ENCODE data around the gene CRTC3.
A peak's percentile ranks its signal among the peaks of the same experiment; 100 is the strongest.

CRTC3 gene

DNA sequence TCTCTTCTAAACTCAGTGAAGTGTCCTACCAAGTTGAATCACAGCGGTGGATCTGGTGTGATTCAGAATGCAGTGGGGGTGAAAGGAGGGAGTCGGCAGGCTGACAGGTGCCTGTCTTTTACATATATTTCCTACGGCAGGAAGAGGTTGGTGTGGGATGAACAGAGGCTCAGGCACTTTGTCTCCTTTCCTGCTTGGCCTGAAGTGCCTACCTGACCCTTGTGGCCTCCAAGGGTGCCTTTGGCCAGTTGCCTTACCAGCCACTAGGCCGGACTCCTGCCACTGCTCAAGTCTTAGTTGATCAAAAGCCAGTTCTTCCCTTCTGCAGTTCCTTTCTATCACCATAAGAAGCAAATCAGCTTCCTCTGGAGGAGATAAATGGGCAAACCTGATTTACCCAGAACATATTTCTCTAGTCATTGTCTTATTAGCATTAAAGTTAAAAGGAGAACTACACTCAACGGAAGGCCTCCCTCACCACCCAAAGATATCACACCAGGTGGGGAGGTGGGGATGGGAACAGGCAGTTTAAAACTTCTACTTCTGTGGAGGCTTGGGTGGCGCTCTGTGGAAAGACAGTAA lies 52.1 kb downstream of the CRTC3 start:
- peaks cover 21% of the 10 kb centered on the region for H3K27me3 ChIP-seq (ENCODE audit: control insufficient read depth, insufficient read depth, low read length)
- no peak overlapping the region for H3K9ac ChIP-seq (ENCODE audit: low read depth, low read length)
- H3K27ac ChIP-seq (ENCODE audit: low read depth, low read length): no peak overlapping the region
- H3K4me3 ChIP-seq (ENCODE audit: low read depth, low read length): no peak overlapping the region
- no peaks in the 10 kb centered on the region for H3K9me3 ChIP-seq (ENCODE audit: control insufficient read depth, insufficient read depth, low read length)
- no peaks in the 10 kb centered on the region for H3K36me3 ChIP-seq (ENCODE audit: control insufficient read depth, insufficient read depth, low read length)
- peaks cover 61% of the 10 kb centered on the region for H3K4me1 ChIP-seq (ENCODE audit: control insufficient read depth, insufficient read depth, low read length)

DNA sequence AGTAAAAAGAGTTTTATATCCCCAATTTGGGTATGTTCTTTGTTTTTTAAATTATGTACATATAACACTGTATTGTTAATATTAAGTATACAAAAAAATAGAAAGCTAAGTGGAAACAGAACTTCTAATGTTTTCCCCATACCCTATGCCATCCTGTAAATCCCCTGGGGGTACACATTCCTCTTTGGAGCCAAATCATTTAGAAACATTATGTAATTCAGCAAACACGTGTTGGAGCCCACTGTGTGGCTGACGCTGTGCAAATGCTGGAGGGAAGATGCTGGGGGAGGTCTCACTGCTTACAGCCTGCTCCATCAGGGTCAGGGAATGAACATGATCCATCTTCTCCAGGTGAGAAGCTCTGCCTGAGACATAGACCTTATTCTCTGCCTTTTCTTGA lies 52.8 kb downstream of the CRTC3 start:
- H3K9me3 ChIP-seq (ENCODE audit: control insufficient read depth, insufficient read depth, low read length): no peaks in the 10 kb centered on the region
- no peak overlapping the region for H3K27ac ChIP-seq (ENCODE audit: low read depth, low read length)
- H3K27me3 ChIP-seq (ENCODE audit: control insufficient read depth, insufficient read depth, low read length): peaks cover 25% of the 10 kb centered on the region
- no peak overlapping the region for H3K4me3 ChIP-seq (ENCODE audit: low read depth, low read length)
- H3K9ac ChIP-seq (ENCODE audit: low read depth, low read length): no peak overlapping the region
- no peaks in the 10 kb centered on the region for H3K36me3 ChIP-seq (ENCODE audit: control insufficient read depth, insufficient read depth, low read length)
- H3K4me1 ChIP-seq (ENCODE audit: control insufficient read depth, insufficient read depth, low read length): peaks cover 55% of the 10 kb centered on the region

DNA sequence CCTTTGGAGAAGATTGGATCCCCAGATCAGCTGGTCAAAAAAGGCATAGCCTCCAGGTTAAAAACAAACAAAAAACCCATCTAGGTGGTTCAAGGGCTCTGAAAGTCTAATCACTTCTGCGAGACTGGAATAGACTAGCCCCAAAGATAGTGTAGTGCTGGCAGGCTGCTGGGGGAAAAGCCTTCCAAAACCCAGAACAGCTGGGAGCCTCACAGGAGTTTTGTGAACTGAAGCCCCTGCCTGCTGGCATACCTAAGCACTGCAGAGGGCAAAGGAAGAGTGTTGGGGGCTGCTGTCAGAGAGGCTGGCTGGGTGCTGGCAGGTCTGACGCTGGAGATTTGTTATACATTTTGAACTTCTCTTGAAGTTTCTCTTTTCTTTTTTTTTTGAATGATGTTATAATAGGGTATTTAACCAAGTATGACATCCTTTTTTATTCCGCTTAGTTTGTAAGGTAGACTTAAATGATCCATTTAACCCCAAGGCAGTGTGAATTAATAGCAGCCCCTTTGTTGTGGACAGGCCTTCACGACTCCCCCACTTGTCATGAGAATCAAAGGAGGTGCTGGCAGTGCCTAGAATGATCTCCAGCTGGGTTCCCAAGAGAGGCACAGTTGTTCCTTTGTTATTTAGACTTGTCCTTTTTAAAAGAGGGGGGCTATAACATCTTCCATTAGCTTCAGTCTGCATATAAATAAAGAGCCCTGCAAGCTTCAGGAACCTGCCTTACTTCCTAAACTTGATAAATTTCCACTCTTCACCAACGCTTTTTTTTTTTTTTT lies 53.9 kb downstream of the CRTC3 start:
- Histone ChIP-seq H3K4me1 (ENCODE audit: control insufficient read depth, insufficient read depth, low read length) (peaks cover 54% of the 10 kb centered on the region), H3K9ac (ENCODE audit: low read depth, low read length) (no peak overlapping the region), H3K36me3 (ENCODE audit: control insufficient read depth, insufficient read depth, low read length) (no peaks in the 10 kb centered on the region), H3K27ac (ENCODE audit: low read depth, low read length) (peak overlapping the region; percentile 72), H3K9me3 (ENCODE audit: control insufficient read depth, insufficient read depth, low read length) (no peaks in the 10 kb centered on the region), H3K4me3 (ENCODE audit: low read depth, low read length) (peak overlapping the region; percentile 11; the same call in 1 of the 2 replicates), H3K27me3 (ENCODE audit: control insufficient read depth, insufficient read depth, low read length) (peaks cover 25% of the 10 kb centered on the region)

DNA sequence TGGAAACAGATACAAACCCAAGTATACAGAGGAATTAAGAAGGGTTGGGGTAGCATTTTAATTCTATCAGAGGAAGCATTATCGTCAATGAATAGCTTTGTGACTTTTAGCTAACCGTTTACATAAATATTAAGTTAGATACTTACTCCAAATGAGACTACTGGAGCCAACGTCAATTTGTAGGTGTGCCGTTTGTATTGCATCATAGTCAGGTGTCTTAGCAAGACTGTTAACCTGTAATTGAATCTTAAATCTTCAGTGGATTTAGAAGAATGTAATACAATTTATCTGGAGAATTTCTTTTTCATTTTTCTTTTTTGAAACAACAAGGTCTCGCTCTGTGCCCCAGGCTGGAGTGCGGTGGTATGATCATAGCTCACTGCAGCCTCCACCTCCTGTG lies 55.1 kb downstream of the CRTC3 start:
- H3K27me3 ChIP-seq (ENCODE audit: control insufficient read depth, insufficient read depth, low read length): peaks cover 25% of the 10 kb centered on the region
- no peaks in the 10 kb centered on the region for H3K36me3 ChIP-seq (ENCODE audit: control insufficient read depth, insufficient read depth, low read length)
- H3K27ac ChIP-seq (ENCODE audit: low read depth, low read length): no peak overlapping the region
- no peak overlapping the region for H3K9ac ChIP-seq (ENCODE audit: low read depth, low read length)
- no peaks in the 10 kb centered on the region for H3K9me3 ChIP-seq (ENCODE audit: control insufficient read depth, insufficient read depth, low read length)
- peaks cover 54% of the 10 kb centered on the region for H3K4me1 ChIP-seq (ENCODE audit: control insufficient read depth, insufficient read depth, low read length)
- H3K4me3 ChIP-seq (ENCODE audit: low read depth, low read length): no peak overlapping the region

DNA sequence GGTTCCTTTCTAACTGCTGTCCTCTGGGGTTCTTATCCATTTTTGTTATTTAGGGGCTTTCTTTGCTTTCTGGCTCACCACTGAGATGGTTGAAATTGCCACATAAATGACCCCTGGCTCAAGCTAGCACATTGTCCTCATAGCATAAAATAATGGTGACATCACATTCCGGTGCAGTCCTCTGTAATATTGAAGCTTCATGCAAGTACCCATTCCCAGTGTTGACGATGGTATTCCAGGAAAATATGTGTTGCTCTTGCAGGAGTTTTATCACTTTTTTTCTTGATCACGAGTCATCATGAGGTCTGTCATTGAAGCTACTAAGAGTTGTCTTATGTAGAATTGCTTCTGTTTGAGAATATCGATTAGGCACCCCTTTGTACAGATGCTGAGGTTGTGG lies 56.1 kb downstream of the CRTC3 start:
- H3K4me1 ChIP-seq (ENCODE audit: control insufficient read depth, insufficient read depth, low read length): peaks cover 51% of the 10 kb centered on the region
- no peaks in the 10 kb centered on the region for H3K36me3 ChIP-seq (ENCODE audit: control insufficient read depth, insufficient read depth, low read length)
- H3K27me3 ChIP-seq (ENCODE audit: control insufficient read depth, insufficient read depth, low read length): peaks cover 25% of the 10 kb centered on the region

DNA sequence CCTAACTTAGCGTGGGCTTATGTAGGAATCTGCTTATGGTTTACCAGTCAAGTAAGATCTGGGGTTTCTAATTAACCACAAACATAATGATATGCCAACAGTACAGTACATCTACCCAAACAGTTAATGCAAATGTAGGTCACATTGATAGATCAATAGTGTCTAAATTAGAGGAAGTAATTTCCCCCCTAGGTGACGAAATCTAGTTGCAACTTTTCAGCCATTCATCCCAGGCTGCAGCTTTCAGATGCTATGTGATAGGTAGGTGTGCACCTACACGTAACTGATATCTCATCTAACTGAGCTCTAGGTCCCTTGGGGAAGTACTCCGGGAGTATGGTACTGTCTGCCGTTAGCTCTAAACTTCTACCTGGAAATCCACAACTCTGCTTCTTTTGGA lies 57.2 kb downstream of the CRTC3 start:
- Histone ChIP-seq H3K27ac (ENCODE audit: low read depth, low read length) (no peak overlapping the region), H3K36me3 (ENCODE audit: control insufficient read depth, insufficient read depth, low read length) (no peaks in the 10 kb centered on the region), H3K4me3 (ENCODE audit: low read depth, low read length) (no peak overlapping the region), H3K27me3 (ENCODE audit: control insufficient read depth, insufficient read depth, low read length) (peaks cover 25% of the 10 kb centered on the region), H3K9ac (ENCODE audit: low read depth, low read length) (no peak overlapping the region), H3K9me3 (ENCODE audit: control insufficient read depth, insufficient read depth, low read length) (no peaks in the 10 kb centered on the region), H3K4me1 (ENCODE audit: control insufficient read depth, insufficient read depth, low read length) (peaks cover 40% of the 10 kb centered on the region)

More for the DNA sequence above, 56.1 kb downstream of the CRTC3 start:
- H3K9ac ChIP-seq (ENCODE audit: low read depth, low read length): no peak overlapping the region
- H3K4me3 ChIP-seq (ENCODE audit: low read depth, low read length): no peak overlapping the region
- no peak overlapping the region for H3K27ac ChIP-seq (ENCODE audit: low read depth, low read length)
- no peaks in the 10 kb centered on the region for H3K9me3 ChIP-seq (ENCODE audit: control insufficient read depth, insufficient read depth, low read length)

DNA sequence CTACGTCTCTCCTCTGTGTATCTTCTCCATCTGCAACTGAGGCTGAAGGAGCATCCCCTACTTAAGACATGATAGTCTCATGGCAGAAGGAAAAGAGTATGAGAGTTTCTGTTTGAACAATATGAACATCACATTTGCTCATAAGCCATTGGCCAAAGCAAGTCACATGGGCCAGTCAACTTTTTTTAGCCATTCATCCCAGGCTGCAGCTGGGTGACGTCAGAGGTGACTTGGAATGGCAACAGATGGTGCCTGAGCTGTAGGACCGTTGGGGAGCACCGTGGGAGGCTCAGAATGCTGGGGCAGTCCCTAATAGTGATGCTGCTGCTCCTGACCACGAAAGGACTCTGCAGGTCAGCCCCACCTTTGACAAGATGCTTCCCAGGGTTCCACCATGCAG lies 58.7 kb downstream of the CRTC3 start:
- peaks cover 25% of the 10 kb centered on the region for H3K4me1 ChIP-seq (ENCODE audit: control insufficient read depth, insufficient read depth, low read length)
- H3K9me3 ChIP-seq (ENCODE audit: control insufficient read depth, insufficient read depth, low read length): no peaks in the 10 kb centered on the region
- no peak overlapping the region for H3K4me3 ChIP-seq (ENCODE audit: low read depth, low read length)
- H3K27me3 ChIP-seq (ENCODE audit: control insufficient read depth, insufficient read depth, low read length): peaks cover 25% of the 10 kb centered on the region
- no peaks in the 10 kb centered on the region for H3K36me3 ChIP-seq (ENCODE audit: control insufficient read depth, insufficient read depth, low read length)
- no peak overlapping the region for H3K27ac ChIP-seq (ENCODE audit: low read depth, low read length)
- no peak overlapping the region for H3K9ac ChIP-seq (ENCODE audit: low read depth, low read length)

DNA sequence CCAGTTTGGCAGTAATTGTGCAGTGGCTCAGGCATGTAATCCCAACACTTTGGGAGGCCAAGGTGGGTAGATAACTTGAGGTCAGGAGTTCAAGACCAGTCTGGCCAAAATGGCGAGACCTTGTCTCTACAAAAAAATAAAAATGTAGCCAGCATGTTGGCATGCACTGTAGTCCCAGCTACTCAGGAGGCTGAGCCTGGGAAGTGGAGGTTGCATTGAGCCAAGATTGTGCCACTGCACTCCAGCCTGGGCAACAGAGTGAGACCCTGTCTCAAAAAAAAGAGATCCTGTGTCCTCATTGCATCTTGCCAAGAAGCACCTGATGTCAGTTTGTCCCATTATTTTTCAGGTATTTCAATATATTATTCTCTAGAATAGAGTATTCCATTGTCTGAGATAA lies 61.8 kb downstream of the CRTC3 start:
- H3K9ac ChIP-seq (ENCODE audit: low read depth, low read length): no peak overlapping the region
- H3K36me3 ChIP-seq (ENCODE audit: control insufficient read depth, insufficient read depth, low read length): no peaks in the 10 kb centered on the region
- no peak overlapping the region for H3K4me3 ChIP-seq (ENCODE audit: low read depth, low read length)
- H3K9me3 ChIP-seq (ENCODE audit: control insufficient read depth, insufficient read depth, low read length): no peaks in the 10 kb centered on the region
- H3K4me1 ChIP-seq (ENCODE audit: control insufficient read depth, insufficient read depth, low read length): peaks cover 11% of the 10 kb centered on the region; the same call in 1 of the 2 replicates
- no peak overlapping the region for H3K27ac ChIP-seq (ENCODE audit: low read depth, low read length)
- peaks cover 7% of the 10 kb centered on the region; the same call in 1 of the 2 replicates for H3K27me3 ChIP-seq (ENCODE audit: control insufficient read depth, insufficient read depth, low read length)

DNA sequence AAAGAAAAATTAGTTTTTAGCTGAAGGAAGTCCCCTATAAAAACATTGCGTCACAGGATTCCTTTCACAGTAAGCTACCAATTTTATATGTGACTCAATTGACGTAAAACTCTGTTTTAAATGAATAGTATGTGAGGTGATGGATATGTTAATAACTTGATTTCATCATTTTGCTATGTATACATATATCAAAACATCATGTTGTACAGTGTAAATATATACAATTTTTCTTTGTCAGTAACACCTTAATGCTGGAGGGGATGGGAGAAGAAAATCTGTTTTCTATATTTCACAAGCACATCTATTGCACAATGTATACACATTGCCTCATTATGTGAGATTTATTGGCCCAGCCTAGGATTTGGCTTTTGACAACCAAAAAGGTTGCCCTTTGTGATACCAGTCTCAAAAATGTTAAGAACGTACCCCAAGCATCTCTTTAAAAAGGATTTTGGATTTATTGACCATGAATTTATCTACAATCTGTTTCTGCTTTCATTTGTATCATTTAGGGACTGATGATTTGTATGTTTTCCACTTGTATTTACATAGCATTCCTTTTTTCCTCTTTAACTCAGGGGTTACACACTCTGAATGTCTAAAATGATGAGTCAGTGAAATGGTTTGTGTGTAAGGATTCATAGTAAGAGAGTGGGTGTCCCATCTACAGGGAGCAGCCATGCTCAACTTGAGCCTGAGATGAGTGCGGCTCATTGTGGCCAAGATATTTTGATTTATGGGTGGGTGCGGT lies 62.6 kb downstream of the CRTC3 start:
- no peaks in the 10 kb centered on the region for H3K9me3 ChIP-seq (ENCODE audit: control insufficient read depth, insufficient read depth, low read length)
- no peaks in the 10 kb centered on the region for H3K27me3 ChIP-seq (ENCODE audit: control insufficient read depth, insufficient read depth, low read length)
- H3K9ac ChIP-seq (ENCODE audit: low read depth, low read length): no peak overlapping the region
- no peak overlapping the region for H3K4me3 ChIP-seq (ENCODE audit: low read depth, low read length)
- H3K36me3 ChIP-seq (ENCODE audit: control insufficient read depth, insufficient read depth, low read length): no peaks in the 10 kb centered on the region
- H3K27ac ChIP-seq (ENCODE audit: low read depth, low read length): no peak overlapping the region
- peaks cover 11% of the 10 kb centered on the region; the same call in 1 of the 2 replicates for H3K4me1 ChIP-seq (ENCODE audit: control insufficient read depth, insufficient read depth, low read length)

DNA sequence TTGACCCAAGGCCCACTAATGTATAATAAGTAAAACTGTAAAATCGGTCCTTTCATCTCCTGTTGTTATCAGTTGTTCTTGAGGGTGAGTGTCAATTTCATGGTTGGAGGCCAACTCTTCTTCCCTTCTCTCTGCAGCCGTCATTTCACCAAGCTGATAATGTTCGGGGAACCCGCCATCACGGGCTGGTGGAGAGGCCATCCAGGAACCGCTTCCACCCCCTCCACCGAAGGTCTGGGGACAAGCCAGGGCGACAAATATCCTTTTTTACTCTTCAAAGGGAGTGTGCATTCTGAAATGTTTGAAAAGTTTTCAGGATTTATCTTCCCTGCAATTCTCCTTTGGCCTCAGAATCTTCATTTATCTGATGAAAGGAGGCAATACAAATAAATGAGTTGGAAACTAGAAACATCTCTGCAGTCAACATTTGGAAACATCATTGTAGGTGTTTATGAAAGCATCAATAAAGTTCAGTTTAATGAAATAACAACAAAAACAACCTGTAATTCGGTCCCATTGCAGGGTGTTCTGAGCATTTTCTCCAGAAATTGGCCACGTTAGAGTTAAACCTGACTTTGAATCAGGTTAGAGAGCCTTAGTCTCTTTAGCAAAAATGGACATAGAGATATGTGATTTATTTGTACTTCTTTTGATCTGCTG lies 63.9 kb downstream of the CRTC3 start:
- no peak overlapping the region for H3K4me3 ChIP-seq (ENCODE audit: low read depth, low read length)
- no peak overlapping the region for H3K9ac ChIP-seq (ENCODE audit: low read depth, low read length)
- H3K27me3 ChIP-seq (ENCODE audit: control insufficient read depth, insufficient read depth, low read length): no peaks in the 10 kb centered on the region
- no peak overlapping the region for H3K27ac ChIP-seq (ENCODE audit: low read depth, low read length)
- H3K36me3 ChIP-seq (ENCODE audit: control insufficient read depth, insufficient read depth, low read length): no peaks in the 10 kb centered on the region
- H3K4me1 ChIP-seq (ENCODE audit: control insufficient read depth, insufficient read depth, low read length): peaks cover 17% of the 10 kb centered on the region
- no peaks in the 10 kb centered on the region for H3K9me3 ChIP-seq (ENCODE audit: control insufficient read depth, insufficient read depth, low read length)

All from HUES48 (cell line).